GM23338 (cell line): ENCODE measurements around the gene LRRC38. TPM values are rescaled to one million over a fixed set of nuclear protein-coding genes. Genes with fewer than 3 reads are reported as not detected.

Experiments used
- ATAC-seq: fragments of 200-7000 bp; cut with Tn5 transposase; 3 replicates; pipeline ENCODE4 v1.9.1; 2020
- DNase-seq: peaks from one replicate; pipeline ENCODE4 v3.0.0-alpha.2; 2015; ENCODE audit warnings: low spot score
- H2AFZ ChIP-seq: fragments of 200-600 bp; sonication (generic); 2 replicates; pipeline ENCODE4 v1.8.0; 2016; ENCODE audit warnings: antibody characterized with exemption, mild to moderate bottlenecking, moderate library complexity
- H3F3A ChIP-seq: fragments of 200-600 bp; sonication (generic); replicated peaks from 2 replicates; pipeline ENCODE4 v1.8.0; 2017; ENCODE audit warnings: antibody characterized with exemption, mixed run types, low read depth
- H3K27ac ChIP-seq: fragments of 200-600 bp; sonication (generic); 2 replicates; pipeline ENCODE4 v1.6.1; 2016; ENCODE audit warnings: low read depth
- H3K27me3 ChIP-seq: fragments of 200-600 bp; sonication (generic); 2 replicates; pipeline ENCODE4 v1.8.0; 2016; ENCODE audit warnings: mild to moderate bottlenecking, mixed run types, moderate library complexity; ENCODE audit not compliant: insufficient read depth
- H3K36me3 ChIP-seq: fragments of 200-600 bp; sonication (generic); 2 replicates; pipeline ENCODE4 v1.8.0; 2016; ENCODE audit warnings: mild to moderate bottlenecking; ENCODE audit not compliant: insufficient read depth
- H3K4me1 ChIP-seq: fragments of 200-600 bp; sonication (generic); 2 replicates; pipeline ENCODE4 v1.8.0; 2016; ENCODE audit warnings: mild to moderate bottlenecking, moderate library complexity; ENCODE audit not compliant: insufficient read depth
- H3K4me2 ChIP-seq: fragments of 200-600 bp; sonication (generic); 2 replicates; pipeline ENCODE4 v1.7.1; 2017; ENCODE audit warnings: mixed run types
- H3K4me3 ChIP-seq: fragments of 200-600 bp; sonication (generic); 2 replicates; pipeline ENCODE4 v1.6.1; 2016; ENCODE audit warnings: mixed run types
- H3K79me2 ChIP-seq: fragments of 200-600 bp; sonication (generic); replicated peaks from 2 replicates; pipeline ENCODE4 v1.8.0; 2017; ENCODE audit warnings: mild to moderate bottlenecking; ENCODE audit not compliant: insufficient read depth
- H3K9me2 ChIP-seq: fragments of 200-600 bp; sonication (generic); 2 replicates; pipeline ENCODE4 v1.8.0; 2017; ENCODE audit not compliant: insufficient read depth
- H4K20me1 ChIP-seq: fragments of 200-600 bp; sonication (generic); replicated peaks from 2 replicates; pipeline ENCODE4 v1.8.0; 2017; ENCODE audit warnings: mild to moderate bottlenecking; ENCODE audit not compliant: insufficient read depth
- H3K27ac Mint-ChIP-seq: 2 replicates; pipeline ENCODE4 v1.8.0; 2020; ENCODE audit warnings: inconsistent platforms, mild to moderate bottlenecking, moderate library complexity, mixed read lengths
- H3K27me3 Mint-ChIP-seq: 3 replicates; pipeline ENCODE4 v1.8.0; 2022; ENCODE audit warnings: low read depth, mild to moderate bottlenecking, moderate library complexity, mixed read lengths, inconsistent platforms; ENCODE audit not compliant: insufficient read depth, poor library complexity
- H3K36me3 Mint-ChIP-seq: 3 replicates; pipeline ENCODE4 v1.8.0; 2021; ENCODE audit warnings: low read depth, mild to moderate bottlenecking, inconsistent platforms, moderate library complexity, mixed read lengths
- H3K4me1 Mint-ChIP-seq: 3 replicates; pipeline ENCODE4 v1.8.0; 2020; ENCODE audit warnings: mild to moderate bottlenecking, inconsistent platforms, mixed read lengths
- H3K4me3 Mint-ChIP-seq: 3 replicates; pipeline ENCODE4 v1.8.0; 2021; ENCODE audit warnings: moderate library complexity, mild to moderate bottlenecking, inconsistent platforms, mixed read lengths
- H3K9me3 Mint-ChIP-seq: 3 replicates; pipeline ENCODE4 v1.8.0; 2020; ENCODE audit warnings: moderate library complexity, mild to moderate bottlenecking, inconsistent platforms, mixed read lengths
- CREB1 ChIP-seq: fragments of 250-450 bp; sonication (Bioruptor Pico); IDR thresholded peaks from 2 replicates; pipeline ENCODE4 v1.5.0; 2020; ENCODE audit warnings: low read depth, mild to moderate bottlenecking, moderate library complexity
- EZH2 ChIP-seq: fragments of 200-600 bp; sonication (generic); IDR thresholded peaks from one replicate; pipeline ENCODE4 v1.8.0; 2017; ENCODE audit warnings: antibody characterized with exemption, mild to moderate bottlenecking, low read depth; ENCODE audit not compliant: unreplicated experiment
- EZH2phosphoT487 ChIP-seq: fragments of 200-600 bp; sonication (generic); IDR thresholded peaks from one replicate; pipeline ENCODE4 v1.8.1; 2018; ENCODE audit warnings: antibody characterized with exemption; ENCODE audit not compliant: unreplicated experiment
- JUNB ChIP-seq: IDR thresholded peaks from one replicate; pipeline ENCODE4 v1.6.1; 2016; ENCODE audit warnings: antibody characterized with exemption; ENCODE audit not compliant: unreplicated experiment
- NANOG ChIP-seq: IDR thresholded peaks from 2 replicates; pipeline ENCODE4 v1.6.1; 2016; ENCODE audit warnings: antibody characterized with exemption, borderline replicate concordance
- POLR2AphosphoS5 ChIP-seq: IDR thresholded peaks from 2 replicates; pipeline ENCODE4 v1.6.1; 2016; ENCODE audit warnings: antibody characterized with exemption, low read depth
- STAT1 ChIP-seq: IDR thresholded peaks from one replicate; pipeline ENCODE4 v1.6.1; 2016; ENCODE audit warnings: antibody characterized with exemption; ENCODE audit not compliant: unreplicated experiment
- ZNF114 ChIP-seq: fragments of 250-450 bp; sonication (Bioruptor Pico); IDR thresholded peaks from 2 replicates; pipeline ENCODE4 v1.5.0; 2020; ENCODE audit warnings: mild to moderate bottlenecking, moderate library complexity
- ZNF331 ChIP-seq: fragments of 250-450 bp; sonication (Bioruptor Pico); IDR thresholded peaks from 2 replicates; pipeline ENCODE4 v1.5.0; 2020; ENCODE audit warnings: low read depth, mild to moderate bottlenecking, moderate library complexity
- polyA plus RNA-seq: library from polyadenylated mRNA; unstranded; fragments of >200 nt; fragmentation: Nextera tagmentation; extraction: Ambion mirVana; gene quantifications from 2 replicates; pipeline ENCODE4 v1.2.1, GENCODE V29; 2016
- total RNA-seq: library from RNA; depleted of rRNA; stranded (reverse); fragments of >200 nt; shearing (Covaris generic); gene quantifications from 2 replicates; pipeline ENCODE4 v1.2.3, GENCODE V29; 2014
- TF ChIP-seq, protein P1 (sequence below): IDR thresholded peaks from 2 replicates; pipeline ENCODE4 v1.6.1; 2016; ENCODE audit warnings: antibody characterized with exemption
- TF ChIP-seq, protein P2 (sequence below): IDR thresholded peaks from one replicate; pipeline ENCODE4 v1.6.1; 2018; ENCODE audit warnings: antibody characterized with exemption; ENCODE audit not compliant: unreplicated experiment
- TF ChIP-seq, protein P3 (sequence below): fragments of 250-450 bp; sonication (Bioruptor Pico); IDR thresholded peaks from 2 replicates; pipeline ENCODE4 v1.5.0; 2020; ENCODE audit warnings: mild to moderate bottlenecking, moderate library complexity
- TF ChIP-seq, protein P4 (sequence below), 2 experiments: fragments of 200-600 bp in 1 of 2; sonication (generic) in 1 of 2; conservative IDR thresholded peaks; 2 replicates each; pipeline versions ENCODE4 v1.5.1 to v1.6.1; 2016 to 2017; ENCODE audit warnings: antibody characterized with exemption in 2 of 2, low read depth in 2 of 2, mild to moderate bottlenecking in 2 of 2, moderate library complexity in 1 of 2

LRRC38 gene
- total and polyA plus RNA-seq, 2 experiments from 2014 or later, result 0.17 TPM; not detected in 1

DNA sequence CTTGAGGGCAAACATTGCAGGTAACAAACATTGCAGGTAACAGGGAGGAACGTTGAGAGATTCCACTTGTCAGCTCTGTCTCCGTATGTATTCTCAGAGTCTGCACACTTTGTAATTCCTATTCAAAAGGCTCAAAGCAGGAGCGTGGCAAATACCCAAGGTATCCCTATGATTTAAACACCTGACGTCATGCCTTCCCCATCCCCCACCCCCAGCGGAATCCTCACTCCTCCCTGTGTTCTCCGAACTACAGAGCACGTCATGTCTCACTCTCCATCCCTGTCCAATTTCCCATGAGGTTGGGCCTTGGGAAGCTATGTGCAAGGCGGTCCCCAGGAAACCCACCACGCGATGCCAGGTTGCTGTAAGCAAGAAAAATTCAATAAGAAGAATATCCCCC, 2.8 kb upstream of the LRRC38 start (continued):
- TF ChIP-seq, protein P1, sequence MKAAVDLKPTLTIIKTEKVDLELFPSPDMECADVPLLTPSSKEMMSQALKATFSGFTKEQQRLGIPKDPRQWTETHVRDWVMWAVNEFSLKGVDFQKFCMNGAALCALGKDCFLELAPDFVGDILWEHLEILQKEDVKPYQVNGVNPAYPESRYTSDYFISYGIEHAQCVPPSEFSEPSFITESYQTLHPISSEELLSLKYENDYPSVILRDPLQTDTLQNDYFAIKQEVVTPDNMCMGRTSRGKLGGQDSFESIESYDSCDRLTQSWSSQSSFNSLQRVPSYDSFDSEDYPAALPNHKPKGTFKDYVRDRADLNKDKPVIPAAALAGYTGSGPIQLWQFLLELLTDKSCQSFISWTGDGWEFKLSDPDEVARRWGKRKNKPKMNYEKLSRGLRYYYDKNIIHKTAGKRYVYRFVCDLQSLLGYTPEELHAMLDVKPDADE, result no peak
- TF ChIP-seq POLR2AphosphoS5 (no peak), EZH2phosphoT487 (no peak), ZNF114 (CRISPR knock-in tag) (no peak)
- TF ChIP-seq, protein P2, sequence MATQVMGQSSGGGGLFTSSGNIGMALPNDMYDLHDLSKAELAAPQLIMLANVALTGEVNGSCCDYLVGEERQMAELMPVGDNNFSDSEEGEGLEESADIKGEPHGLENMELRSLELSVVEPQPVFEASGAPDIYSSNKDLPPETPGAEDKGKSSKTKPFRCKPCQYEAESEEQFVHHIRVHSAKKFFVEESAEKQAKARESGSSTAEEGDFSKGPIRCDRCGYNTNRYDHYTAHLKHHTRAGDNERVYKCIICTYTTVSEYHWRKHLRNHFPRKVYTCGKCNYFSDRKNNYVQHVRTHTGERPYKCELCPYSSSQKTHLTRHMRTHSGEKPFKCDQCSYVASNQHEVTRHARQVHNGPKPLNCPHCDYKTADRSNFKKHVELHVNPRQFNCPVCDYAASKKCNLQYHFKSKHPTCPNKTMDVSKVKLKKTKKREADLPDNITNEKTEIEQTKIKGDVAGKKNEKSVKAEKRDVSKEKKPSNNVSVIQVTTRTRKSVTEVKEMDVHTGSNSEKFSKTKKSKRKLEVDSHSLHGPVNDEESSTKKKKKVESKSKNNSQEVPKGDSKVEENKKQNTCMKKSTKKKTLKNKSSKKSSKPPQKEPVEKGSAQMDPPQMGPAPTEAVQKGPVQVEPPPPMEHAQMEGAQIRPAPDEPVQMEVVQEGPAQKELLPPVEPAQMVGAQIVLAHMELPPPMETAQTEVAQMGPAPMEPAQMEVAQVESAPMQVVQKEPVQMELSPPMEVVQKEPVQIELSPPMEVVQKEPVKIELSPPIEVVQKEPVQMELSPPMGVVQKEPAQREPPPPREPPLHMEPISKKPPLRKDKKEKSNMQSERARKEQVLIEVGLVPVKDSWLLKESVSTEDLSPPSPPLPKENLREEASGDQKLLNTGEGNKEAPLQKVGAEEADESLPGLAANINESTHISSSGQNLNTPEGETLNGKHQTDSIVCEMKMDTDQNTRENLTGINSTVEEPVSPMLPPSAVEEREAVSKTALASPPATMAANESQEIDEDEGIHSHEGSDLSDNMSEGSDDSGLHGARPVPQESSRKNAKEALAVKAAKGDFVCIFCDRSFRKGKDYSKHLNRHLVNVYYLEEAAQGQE, result no peak

DNA sequence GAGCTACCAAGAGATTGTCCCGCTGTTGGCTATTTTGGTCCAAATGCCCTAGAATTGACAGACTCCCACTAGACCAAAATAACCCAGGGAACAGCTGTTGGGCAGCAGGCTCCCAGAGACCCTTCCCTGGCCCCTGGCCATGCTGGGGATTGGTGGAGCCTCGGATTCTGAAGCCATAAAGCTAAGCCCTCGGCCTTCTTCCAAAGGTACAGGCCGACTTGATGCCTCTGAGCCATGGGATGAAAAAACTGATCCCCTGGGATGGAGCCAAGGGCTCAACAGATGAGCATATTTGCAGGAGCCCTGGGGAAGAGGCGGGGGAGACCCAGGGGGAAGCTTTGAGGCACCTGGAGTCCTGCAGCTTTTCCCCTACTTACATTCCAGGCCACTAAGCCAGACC, 1.0 kb upstream of the LRRC38 start:
- no peaks in the 10 kb centered on the region for H3K36me3 ChIP-seq
- ATAC-seq, result no peak
- 0 out of 2 replicates have a peak, but pooled peaks cover 7% of the 10 kb centered on the region for H3K4me1 ChIP-seq
- Mint-ChIP-seq H3K9me3 (peaks cover 5% of the 10 kb centered on the region; the same call in 1 of the 3 replicates), H3K27ac (no peak overlapping the region), H3K4me3 (0 out of 3 replicates have a peak overlapping the region, but pooled peaks have one; percentile 61), H3K4me1 (peaks cover 13% of the 10 kb centered on the region), H3K27me3 (peaks cover 65% of the 10 kb centered on the region), H3K36me3 (peaks cover 3% of the 10 kb centered on the region; the same call in 1 of the 3 replicates)
- H3K4me3 ChIP-seq, result no peak overlapping the region
- no peak overlapping the region for H3K27ac ChIP-seq
- no peaks in the 10 kb centered on the region for H4K20me1 ChIP-seq
- H2AFZ ChIP-seq, result no peak overlapping the region
- H3K4me2 ChIP-seq, result no peak overlapping the region
- no peaks in the 10 kb centered on the region for H3K79me2 ChIP-seq
- H3K9me2 ChIP-seq, result no peaks in the 10 kb centered on the region
- no peak for DNase-seq
- no peaks in the 10 kb centered on the region for H3F3A ChIP-seq
- peaks cover 76% of the 10 kb centered on the region for H3K27me3 ChIP-seq
- TF ChIP-seq ZNF331 (no peak), CREB1 (CRISPR knock-in tag) (no peak), NANOG (no peak), ZNF114 (CRISPR knock-in tag) (no peak), JUNB (no peak), EZH2 (no peak), EZH2phosphoT487 (no peak), STAT1 (no peak), POLR2AphosphoS5 (no peak)
- TF ChIP-seq, protein P3, sequence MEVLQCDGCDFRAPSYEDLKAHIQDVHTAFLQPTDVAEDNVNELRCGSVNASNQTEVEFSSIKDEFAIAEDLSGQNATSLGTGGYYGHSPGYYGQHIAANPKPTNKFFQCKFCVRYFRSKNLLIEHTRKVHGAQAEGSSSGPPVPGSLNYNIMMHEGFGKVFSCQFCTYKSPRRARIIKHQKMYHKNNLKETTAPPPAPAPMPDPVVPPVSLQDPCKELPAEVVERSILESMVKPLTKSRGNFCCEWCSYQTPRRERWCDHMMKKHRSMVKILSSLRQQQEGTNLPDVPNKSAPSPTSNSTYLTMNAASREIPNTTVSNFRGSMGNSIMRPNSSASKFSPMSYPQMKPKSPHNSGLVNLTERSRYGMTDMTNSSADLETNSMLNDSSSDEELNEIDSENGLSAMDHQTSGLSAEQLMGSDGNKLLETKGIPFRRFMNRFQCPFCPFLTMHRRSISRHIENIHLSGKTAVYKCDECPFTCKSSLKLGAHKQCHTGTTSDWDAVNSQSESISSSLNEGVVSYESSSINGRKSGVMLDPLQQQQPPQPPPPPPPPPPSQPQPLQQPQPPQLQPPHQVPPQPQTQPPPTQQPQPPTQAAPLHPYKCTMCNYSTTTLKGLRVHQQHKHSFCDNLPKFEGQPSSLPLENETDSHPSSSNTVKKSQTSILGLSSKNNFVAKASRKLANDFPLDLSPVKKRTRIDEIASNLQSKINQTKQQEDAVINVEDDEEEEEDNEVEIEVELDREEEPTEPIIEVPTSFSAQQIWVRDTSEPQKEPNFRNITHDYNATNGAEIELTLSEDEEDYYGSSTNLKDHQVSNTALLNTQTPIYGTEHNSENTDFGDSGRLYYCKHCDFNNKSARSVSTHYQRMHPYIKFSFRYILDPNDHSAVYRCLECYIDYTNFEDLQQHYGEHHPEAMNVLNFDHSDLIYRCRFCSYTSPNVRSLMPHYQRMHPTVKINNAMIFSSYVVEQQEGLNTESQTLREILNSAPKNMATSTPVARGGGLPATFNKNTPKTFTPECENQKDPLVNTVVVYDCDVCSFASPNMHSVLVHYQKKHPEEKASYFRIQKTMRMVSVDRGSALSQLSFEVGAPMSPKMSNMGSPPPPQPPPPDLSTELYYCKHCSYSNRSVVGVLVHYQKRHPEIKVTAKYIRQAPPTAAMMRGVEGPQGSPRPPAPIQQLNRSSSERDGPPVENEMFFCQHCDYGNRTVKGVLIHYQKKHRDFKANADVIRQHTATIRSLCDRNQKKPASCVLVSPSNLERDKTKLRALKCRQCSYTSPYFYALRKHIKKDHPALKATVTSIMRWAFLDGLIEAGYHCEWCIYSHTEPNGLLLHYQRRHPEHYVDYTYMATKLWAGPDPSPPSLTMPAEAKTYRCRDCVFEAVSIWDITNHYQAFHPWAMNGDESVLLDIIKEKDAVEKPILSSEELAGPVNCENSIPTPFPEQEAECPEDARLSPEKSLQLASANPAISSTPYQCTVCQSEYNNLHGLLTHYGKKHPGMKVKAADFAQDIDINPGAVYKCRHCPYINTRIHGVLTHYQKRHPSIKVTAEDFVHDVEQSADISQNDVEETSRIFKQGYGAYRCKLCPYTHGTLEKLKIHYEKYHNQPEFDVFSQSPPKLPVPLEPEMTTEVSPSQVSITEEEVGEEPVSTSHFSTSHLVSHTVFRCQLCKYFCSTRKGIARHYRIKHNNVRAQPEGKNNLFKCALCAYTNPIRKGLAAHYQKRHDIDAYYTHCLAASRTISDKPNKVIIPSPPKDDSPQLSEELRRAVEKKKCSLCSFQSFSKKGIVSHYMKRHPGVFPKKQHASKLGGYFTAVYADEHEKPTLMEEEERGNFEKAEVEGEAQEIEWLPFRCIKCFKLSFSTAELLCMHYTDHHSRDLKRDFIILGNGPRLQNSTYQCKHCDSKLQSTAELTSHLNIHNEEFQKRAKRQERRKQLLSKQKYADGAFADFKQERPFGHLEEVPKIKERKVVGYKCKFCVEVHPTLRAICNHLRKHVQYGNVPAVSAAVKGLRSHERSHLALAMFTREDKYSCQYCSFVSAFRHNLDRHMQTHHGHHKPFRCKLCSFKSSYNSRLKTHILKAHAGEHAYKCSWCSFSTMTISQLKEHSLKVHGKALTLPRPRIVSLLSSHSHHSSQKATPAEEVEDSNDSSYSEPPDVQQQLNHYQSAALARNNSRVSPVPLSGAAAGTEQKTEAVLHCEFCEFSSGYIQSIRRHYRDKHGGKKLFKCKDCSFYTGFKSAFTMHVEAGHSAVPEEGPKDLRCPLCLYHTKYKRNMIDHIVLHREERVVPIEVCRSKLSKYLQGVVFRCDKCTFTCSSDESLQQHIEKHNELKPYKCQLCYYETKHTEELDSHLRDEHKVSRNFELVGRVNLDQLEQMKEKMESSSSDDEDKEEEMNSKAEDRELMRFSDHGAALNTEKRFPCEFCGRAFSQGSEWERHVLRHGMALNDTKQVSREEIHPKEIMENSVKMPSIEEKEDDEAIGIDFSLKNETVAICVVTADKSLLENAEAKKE (CRISPR knock-in tag), result no peak
- TF ChIP-seq, protein P4, sequence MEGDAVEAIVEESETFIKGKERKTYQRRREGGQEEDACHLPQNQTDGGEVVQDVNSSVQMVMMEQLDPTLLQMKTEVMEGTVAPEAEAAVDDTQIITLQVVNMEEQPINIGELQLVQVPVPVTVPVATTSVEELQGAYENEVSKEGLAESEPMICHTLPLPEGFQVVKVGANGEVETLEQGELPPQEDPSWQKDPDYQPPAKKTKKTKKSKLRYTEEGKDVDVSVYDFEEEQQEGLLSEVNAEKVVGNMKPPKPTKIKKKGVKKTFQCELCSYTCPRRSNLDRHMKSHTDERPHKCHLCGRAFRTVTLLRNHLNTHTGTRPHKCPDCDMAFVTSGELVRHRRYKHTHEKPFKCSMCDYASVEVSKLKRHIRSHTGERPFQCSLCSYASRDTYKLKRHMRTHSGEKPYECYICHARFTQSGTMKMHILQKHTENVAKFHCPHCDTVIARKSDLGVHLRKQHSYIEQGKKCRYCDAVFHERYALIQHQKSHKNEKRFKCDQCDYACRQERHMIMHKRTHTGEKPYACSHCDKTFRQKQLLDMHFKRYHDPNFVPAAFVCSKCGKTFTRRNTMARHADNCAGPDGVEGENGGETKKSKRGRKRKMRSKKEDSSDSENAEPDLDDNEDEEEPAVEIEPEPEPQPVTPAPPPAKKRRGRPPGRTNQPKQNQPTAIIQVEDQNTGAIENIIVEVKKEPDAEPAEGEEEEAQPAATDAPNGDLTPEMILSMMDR (conservative IDR thresholded peaks at IDR 0.05; ENCODE audit: low read depth in 2 of 2), result no peak
